Epithelial cell of proximal tubule (primary cell): ENCODE data around the gene SUN2. TPM values are rescaled to one million over a fixed set of nuclear protein-coding genes. Genes with fewer than 3 reads are reported as not detected.
A peak's percentile ranks its signal among the peaks of the same experiment; 100 is the strongest.

Source experiments
- DNase-seq: peaks from one replicate; pipeline ENCODE4 v3.0.0-alpha.2; 2011; ENCODE audit warnings: low read depth
- H3K4me3 ChIP-seq: 2 replicates; pipeline ENCODE4 v1.5.1; 2011; ENCODE audit warnings: low read depth, mild to moderate bottlenecking, low read length
- total RNA-seq: library from RNA; depleted of rRNA; stranded (reverse); fragments of >200 nt; gene quantifications from 2 replicates; pipeline ENCODE4 v1.2.3, GENCODE V29; 2015
- TF ChIP-seq, protein P1 (sequence below): conservative IDR thresholded peaks from 2 replicates; pipeline ENCODE4 v1.5.1; 2012; ENCODE audit warnings: low read depth, mild to moderate bottlenecking, low read length

SUN2 gene
- total RNA-seq, 1 donor from 2014 or later = 88.2 TPM

DNA sequence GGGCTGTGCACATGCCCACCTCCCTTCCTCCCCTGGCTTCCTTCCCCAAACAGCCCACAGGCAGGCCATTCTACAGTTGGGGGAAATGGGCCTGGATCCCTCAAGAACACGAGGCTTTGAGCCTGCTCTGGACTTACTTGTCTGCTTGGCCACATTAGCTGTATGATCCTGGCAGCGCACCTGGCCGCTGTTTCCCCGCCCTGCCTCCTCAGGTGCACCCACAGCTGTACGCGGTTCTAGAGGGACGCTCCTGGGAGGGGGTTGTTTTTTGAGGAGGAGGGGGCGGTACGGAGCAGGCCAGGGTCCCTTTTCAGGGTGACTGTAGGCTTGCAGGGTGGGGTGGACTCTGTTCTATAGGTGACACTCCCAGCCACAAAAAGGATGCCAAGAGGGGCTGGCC lies 11.5 kb upstream of the SUN2 start:
- no peak for DNase-seq
- no peak overlapping the region for H3K4me3 ChIP-seq
- TF ChIP-seq, protein P1, sequence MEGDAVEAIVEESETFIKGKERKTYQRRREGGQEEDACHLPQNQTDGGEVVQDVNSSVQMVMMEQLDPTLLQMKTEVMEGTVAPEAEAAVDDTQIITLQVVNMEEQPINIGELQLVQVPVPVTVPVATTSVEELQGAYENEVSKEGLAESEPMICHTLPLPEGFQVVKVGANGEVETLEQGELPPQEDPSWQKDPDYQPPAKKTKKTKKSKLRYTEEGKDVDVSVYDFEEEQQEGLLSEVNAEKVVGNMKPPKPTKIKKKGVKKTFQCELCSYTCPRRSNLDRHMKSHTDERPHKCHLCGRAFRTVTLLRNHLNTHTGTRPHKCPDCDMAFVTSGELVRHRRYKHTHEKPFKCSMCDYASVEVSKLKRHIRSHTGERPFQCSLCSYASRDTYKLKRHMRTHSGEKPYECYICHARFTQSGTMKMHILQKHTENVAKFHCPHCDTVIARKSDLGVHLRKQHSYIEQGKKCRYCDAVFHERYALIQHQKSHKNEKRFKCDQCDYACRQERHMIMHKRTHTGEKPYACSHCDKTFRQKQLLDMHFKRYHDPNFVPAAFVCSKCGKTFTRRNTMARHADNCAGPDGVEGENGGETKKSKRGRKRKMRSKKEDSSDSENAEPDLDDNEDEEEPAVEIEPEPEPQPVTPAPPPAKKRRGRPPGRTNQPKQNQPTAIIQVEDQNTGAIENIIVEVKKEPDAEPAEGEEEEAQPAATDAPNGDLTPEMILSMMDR = no peak

DNA sequence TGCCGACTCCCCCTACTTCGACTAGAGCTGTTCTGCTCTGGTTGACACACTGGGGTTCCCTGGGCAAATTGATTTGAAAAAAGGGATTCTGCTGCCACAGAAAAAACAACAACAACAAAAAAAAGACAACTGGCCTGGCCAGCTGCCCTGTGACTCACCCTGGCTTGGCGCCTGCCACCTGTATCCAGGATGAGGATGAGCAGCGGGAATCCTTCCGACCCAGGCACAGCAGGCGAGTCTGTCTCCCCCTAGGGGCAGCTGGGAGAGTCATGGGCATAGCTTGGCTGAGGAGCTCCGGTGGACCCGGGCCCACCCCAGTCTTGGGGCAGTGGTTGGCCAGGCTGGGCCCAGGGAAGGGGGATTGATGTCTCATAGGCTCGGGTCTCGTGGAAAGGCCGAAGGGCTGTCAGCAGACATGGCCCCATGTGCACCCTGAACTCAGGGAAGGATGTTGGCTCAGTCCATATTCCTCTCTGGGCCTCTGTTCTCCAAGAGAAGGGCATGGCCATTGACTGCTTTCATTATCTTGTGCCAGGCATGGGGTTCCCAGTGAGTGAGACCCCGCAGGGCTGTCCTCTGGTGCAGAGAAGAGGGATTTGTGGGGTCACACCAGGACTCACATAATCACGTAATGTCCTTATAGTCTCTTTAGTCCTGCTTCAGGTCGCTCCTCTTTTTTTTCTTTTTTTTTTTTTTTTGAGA lies 10.4 kb upstream of the SUN2 start:
- no peak for DNase-seq

DNA sequence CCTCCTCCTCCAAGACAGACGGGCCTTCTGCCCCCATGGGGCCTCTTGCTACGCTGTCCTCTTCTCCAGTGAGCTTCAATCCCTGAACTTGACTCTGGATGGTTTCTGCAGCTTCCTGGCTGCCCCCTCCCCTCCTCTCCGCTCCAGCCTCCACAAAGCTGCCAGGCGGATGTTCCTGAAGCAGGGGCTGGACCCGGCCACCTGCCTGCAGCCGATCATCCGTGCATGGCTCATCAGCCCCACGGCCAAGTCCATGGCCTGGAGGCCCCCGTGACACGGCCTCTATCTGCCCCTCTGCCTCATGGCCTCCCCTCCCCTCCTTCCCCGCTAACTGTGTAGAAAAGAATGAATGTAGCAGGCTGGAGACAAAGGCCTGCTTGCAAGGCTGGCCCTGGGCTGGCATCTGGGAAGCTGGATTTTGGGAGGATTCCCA lies 6.8 kb upstream of the SUN2 start:
- no peak for DNase-seq
- TF ChIP-seq, protein P1 = no peak
- H3K4me3 ChIP-seq = no peak overlapping the region

More for the DNA sequence above, 10.4 kb upstream of the SUN2 start:
- no peak overlapping the region for H3K4me3 ChIP-seq
- TF ChIP-seq, protein P1 = peak; percentile 96

DNA sequence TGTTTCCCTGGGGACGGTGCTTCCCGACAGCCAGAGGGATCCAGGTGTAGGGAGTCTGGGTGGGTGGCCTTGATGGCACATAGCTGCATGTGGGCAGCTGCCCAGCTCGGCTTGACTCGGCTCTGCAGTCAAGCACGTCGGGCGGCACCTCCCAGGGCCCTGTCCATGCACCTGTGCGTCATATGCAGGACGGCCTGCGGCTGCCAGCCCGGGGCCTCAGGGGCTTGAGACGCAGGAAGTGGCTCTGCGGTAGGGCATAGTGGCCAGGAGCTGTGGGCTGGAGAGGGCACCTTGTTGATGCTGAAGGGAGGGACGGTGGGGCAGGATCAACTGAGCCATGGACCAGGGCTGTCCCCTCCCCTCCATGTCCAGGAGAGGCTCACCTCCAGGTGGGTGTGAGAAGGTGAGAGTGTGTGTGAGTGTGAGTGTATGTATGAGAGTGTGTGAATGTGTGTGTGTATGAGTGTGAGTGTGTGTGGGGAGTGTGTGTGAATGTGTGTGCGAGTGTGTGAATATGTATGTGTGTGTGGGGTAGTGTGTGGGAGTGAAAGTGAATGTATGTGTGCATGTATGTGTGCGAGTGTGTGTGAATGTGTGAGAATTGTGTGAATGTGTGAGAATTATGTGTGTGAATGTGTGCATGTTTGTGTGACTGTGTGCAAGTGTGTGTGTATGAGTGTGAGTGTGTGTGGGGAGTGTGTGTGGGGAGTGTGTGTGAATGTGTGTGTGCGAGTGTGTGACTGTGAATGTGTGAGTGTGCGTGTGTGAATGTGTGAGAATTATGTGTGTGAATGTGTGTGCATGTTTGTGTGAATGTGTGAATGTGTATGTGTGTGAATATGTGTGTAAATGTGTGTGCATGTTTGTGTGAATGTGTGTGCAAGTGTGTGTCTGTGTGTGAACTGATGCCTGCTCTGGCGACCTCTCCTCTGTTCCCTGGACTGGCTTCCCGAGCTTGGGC lies 5.7 kb upstream of the SUN2 start:
- DNase-seq = no peak
- no peak overlapping the region for H3K4me3 ChIP-seq
- TF ChIP-seq, protein P1 = no peak

DNA sequence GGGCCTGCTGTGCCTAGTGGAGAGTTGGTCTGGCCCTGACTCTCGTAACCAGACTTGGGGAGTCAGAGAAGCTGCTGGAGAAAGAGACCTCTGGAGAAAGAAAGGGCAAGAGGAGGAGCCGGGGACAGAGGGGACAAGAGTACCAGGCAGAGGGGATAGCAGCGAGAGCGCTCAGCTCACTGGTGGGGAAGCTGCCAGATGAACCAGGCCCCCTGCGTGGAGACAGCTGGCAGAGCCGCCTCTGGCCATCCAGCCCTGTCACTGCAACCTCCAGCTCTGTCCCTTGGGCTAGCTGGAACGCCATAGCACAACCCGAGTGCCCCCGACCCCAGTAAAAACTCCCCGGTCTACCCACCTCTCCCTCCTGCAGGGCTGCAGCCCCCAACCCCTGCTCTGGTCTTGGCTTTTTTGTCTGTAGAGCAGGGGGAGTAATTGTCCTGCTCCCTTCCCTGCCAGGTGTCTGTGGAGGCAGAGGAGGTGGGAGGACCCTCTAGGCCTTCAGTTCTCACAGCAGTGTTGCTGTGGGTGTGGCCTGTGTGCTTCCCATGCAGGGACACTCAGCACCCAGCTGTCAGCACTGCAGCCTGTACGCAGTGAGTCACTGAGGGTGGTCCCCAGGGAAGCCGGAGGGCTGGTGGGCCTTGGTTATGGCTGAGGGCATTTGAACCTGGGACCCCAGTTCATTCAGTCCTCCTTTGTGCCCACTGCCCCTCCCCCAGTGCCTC lies 4.8 kb upstream of the SUN2 start:
- H3K4me3 ChIP-seq = no peak overlapping the region
- TF ChIP-seq, protein P1 = no peak
- DNase-seq = no peak

DNA sequence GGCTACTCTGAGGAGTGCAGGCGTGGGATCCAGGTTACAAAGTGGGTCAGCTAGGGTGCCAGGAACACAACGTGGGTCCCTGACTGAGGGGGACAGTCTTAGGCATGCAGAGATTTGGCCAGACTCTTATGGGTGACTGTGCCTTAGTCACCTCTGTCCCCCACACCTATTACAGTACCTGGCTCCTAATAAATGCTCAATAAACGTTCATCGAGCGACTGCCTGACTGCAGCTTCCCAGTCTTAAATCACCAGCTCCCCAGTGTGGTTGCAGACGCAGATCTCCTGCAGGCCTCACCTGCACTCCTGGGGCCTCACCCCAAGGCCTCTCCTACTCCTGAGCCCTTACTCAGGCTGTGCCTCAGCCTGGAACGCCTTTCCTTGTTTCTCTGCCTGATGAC lies 3.2 kb upstream of the SUN2 start:
- TF ChIP-seq, protein P1 = no peak
- no peak overlapping the region for H3K4me3 ChIP-seq
- no peak for DNase-seq
